PC-3 (cell line): ENCODE measurements around the gene TMEM42. TPM values are rescaled to one million over a fixed set of nuclear protein-coding genes. Genes with fewer than 3 reads are reported as not detected.

Experiments used
- ATAC-seq: fragments of 200-7000 bp; cut with Tn5 transposase; 2 replicates; pipeline ENCODE4 v1.9.1; 2020; ENCODE audit warnings: mild to moderate bottlenecking, moderate library complexity
- BruUV-seq: library from RNA; stranded (reverse); fragments of 400-500 nt; replicated peaks from 2 replicates; lab custom pipeline; 2021; lab: Mats Ljungman, UMichigan
- CTCF ChIA-PET: fragments of 300-600 bp; sonication (Branson Sonifier 250); formaldehyde crosslinking; loops from one replicate; lab custom pipeline; 2022; ENCODE audit warnings: antibody characterized with exemption; lab: Charles Lee
- POLR2A ChIA-PET: fragments of 300-600 bp; sonication (Branson Sonifier 250); formaldehyde crosslinking; loops from one replicate; lab custom pipeline; 2022; ENCODE audit warnings: antibody characterized with exemption; ENCODE audit not compliant: unreplicated experiment; lab: Charles Lee
- DNase-seq: peaks from one replicate; pipeline ENCODE4 v3.0.0-alpha.2; 2015
- H2AFZ ChIP-seq: fragments of 300-600 bp; sonication (generic); 2 replicates; pipeline ENCODE4 v1.6.0; 2016; ENCODE audit warnings: antibody characterized with exemption, low read length
- H3F3A ChIP-seq: fragments of 300-600 bp; sonication (generic); one replicate; pipeline ENCODE4 v1.6.0; 2017; ENCODE audit warnings: antibody characterized with exemption, low read length, control low read depth, mild to moderate bottlenecking; ENCODE audit not compliant: unreplicated experiment
- H3K27ac ChIP-seq: fragments of 300-600 bp; sonication (generic); 2 replicates; pipeline ENCODE4 v1.5.1; 2016; ENCODE audit warnings: mild to moderate bottlenecking, low read length
- H3K27me3 ChIP-seq: fragments of 300-600 bp; sonication (generic); 2 replicates; pipeline ENCODE4 v1.6.1; 2016; ENCODE audit warnings: low read length, mixed read lengths
- H3K36me3 ChIP-seq: fragments of 300-600 bp; sonication (generic); 2 replicates; pipeline ENCODE4 v1.6.1; 2016; ENCODE audit warnings: low read depth, mixed run types, low read length, mixed read lengths
- H3K4me1 ChIP-seq: fragments of 300-600 bp; sonication (generic); 2 replicates; pipeline ENCODE4 v1.5.1; 2016; ENCODE audit warnings: low read length; ENCODE audit not compliant: insufficient read depth
- H3K4me2 ChIP-seq: fragments of 300-600 bp; sonication (generic); 2 replicates; pipeline ENCODE4 v1.6.0; 2016; ENCODE audit warnings: low read length
- H3K4me3 ChIP-seq: fragments of 300-600 bp; sonication (generic); 2 replicates; pipeline ENCODE4 v1.5.1; 2016; ENCODE audit warnings: mild to moderate bottlenecking, low read length, mixed read lengths
- H3K79me2 ChIP-seq: fragments of 300-600 bp; sonication (generic); 2 replicates; pipeline ENCODE4 v1.6.1; 2017; ENCODE audit warnings: low read length, mixed read lengths
- H3K9ac ChIP-seq: fragments of 300-600 bp; sonication (generic); 2 replicates; pipeline ENCODE4 v1.6.0; 2016; ENCODE audit warnings: mild to moderate bottlenecking, low read length
- H3K9me2 ChIP-seq: fragments of 300-600 bp; sonication (generic); replicated peaks from 2 replicates; pipeline ENCODE4 v1.6.1; 2016; ENCODE audit warnings: mixed run types, low read length, mixed read lengths
- H3K9me3 ChIP-seq: fragments of 300-600 bp; sonication (generic); 2 replicates; pipeline ENCODE4 v1.6.1; 2016; ENCODE audit warnings: low read length, mixed read lengths
- H4K20me1 ChIP-seq: fragments of 300-600 bp; sonication (generic); 2 replicates; pipeline ENCODE4 v1.6.1; 2016; ENCODE audit warnings: low read length, mixed read lengths
- CTCF ChIP-seq: fragments of 300-600 bp; sonication (generic); conservative IDR thresholded peaks from 2 replicates; pipeline ENCODE4 v1.5.1; 2017; ENCODE audit warnings: antibody characterized with exemption, low read depth, mild to moderate bottlenecking, low read length
- EZH2 ChIP-seq: fragments of 300-600 bp; sonication (generic); IDR thresholded peaks from one replicate; pipeline ENCODE4 v1.6.1; 2017; ENCODE audit warnings: antibody characterized with exemption, mild to moderate bottlenecking, low read length; ENCODE audit not compliant: unreplicated experiment
- EZH2phosphoT487 ChIP-seq: fragments of 300-600 bp; sonication (generic); IDR thresholded peaks from 2 replicates; pipeline ENCODE4 v1.6.1; 2018; ENCODE audit warnings: mild to moderate bottlenecking, antibody characterized with exemption, low read length, borderline replicate concordance
- intact Hi-C: fragments of 100-400 bp; cut with micrococcal nuclease; formaldehyde crosslinking; loops from 2 replicates; pipeline ENCODE4 v1.9.0; 2023
- total RNA-seq: library from RNA; depleted of rRNA; stranded (reverse); fragments of >200 nt; gene quantifications from 2 replicates; pipeline ENCODE4 v1.2.3, GENCODE V29; 2014

Gene TMEM42
- total RNA-seq, 1 experiment from 2014 or later = 10.2 TPM

- Histone ChIP-seq H3K27ac (no peak overlapping the region), H3K27me3 (no peaks in the 10 kb centered on the region), H4K20me1 (no peaks in the 10 kb centered on the region), H3K4me1 (no peaks in the 10 kb centered on the region), H3K9me3 (no peaks in the 10 kb centered on the region), H3K4me3 (no peak overlapping the region), H3K4me2 (no peak overlapping the region), H3K79me2 (no peaks in the 10 kb centered on the region), H3F3A (no peaks in the 10 kb centered on the region), H3K9me2 (no peaks in the 10 kb centered on the region), H3K9ac (no peak overlapping the region), H3K36me3 (peaks cover 73% of the 10 kb centered on the region), H2AFZ (no peak overlapping the region)
- intact Hi-C loops = no loop called here
- BruUV-seq = no TSS peak
- TF ChIP-seq EZH2phosphoT487 (no peak), EZH2 (no peak), CTCF (no peak)
- CTCF ChIA-PET = no interaction called here
- no peak for ATAC-seq
- DNase-seq = no peak
- POLR2A ChIA-PET = no interaction called here
These were observed 29.7 kb upstream of the TMEM42 start for GRCh38 chr3:44832032-44832431.

DNA sequence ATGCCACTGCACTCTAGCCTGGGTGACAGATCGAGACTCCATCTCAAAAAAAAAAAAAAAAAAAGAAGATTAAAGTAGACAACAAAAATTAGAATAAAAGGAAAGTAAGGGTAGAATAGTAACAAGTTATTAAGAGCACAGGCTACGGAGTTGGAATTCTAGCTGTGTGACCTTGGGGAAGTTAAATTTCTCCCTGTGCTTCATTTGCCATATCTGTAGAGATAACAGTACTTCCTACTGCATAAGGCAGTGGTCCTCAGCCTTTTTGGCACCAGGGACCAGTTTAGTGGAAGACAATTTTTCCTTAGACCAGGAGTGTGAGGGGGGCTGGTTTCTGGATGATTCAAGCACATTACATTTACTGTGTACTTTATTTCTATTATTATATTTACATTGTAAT, 28.7 kb upstream of the TMEM42 start:
- no peak overlapping the region for H3K27ac ChIP-seq
- H3K9ac ChIP-seq = no peak overlapping the region
- H4K20me1 ChIP-seq = no peaks in the 10 kb centered on the region
- no peaks in the 10 kb centered on the region for H3F3A ChIP-seq
- H3K9me2 ChIP-seq = no peaks in the 10 kb centered on the region
- no peak for ATAC-seq
- ChIA-PET POLR2A (no interaction called here), CTCF (no interaction called here)
- no peaks in the 10 kb centered on the region for H3K9me3 ChIP-seq
- H3K36me3 ChIP-seq = peaks cover 76% of the 10 kb centered on the region
- H3K4me1 ChIP-seq = no peaks in the 10 kb centered on the region
- DNase-seq = no peak
- no peaks in the 10 kb centered on the region for H3K27me3 ChIP-seq
- no peaks in the 10 kb centered on the region for H3K79me2 ChIP-seq
- intact Hi-C loops = no loop called here
- no TSS peak for BruUV-seq
- H3K4me3 ChIP-seq = no peak overlapping the region
- no peak overlapping the region for H3K4me2 ChIP-seq
- H2AFZ ChIP-seq = no peak overlapping the region
- TF ChIP-seq EZH2phosphoT487 (no peak), CTCF (no peak), EZH2 (no peak)

DNA sequence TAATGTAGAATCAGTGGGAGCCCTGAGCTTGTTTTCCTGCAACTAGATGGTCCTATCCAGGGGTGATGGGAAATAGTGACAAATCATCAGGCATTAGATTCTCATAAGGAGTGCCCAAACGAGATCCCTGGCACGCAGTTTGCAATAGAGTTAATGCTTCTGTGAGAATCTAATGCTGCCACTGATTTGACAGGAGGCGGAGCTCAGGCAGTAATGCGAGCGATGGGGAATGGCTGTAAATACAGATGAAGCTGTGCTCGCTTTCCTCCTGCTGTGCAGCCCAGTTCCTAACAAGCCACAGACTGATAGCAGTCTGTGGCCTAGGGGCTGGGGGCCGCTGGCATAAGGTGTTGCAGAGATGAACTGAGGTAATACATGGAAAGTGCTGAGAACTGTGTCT, 28.3 kb upstream of the TMEM42 start:
- Histone ChIP-seq H2AFZ (no peak overlapping the region), H3K27ac (no peak overlapping the region), H3K36me3 (peaks cover 76% of the 10 kb centered on the region), H3F3A (no peaks in the 10 kb centered on the region), H3K9ac (no peak overlapping the region), H3K79me2 (no peaks in the 10 kb centered on the region), H3K4me1 (no peaks in the 10 kb centered on the region), H3K27me3 (no peaks in the 10 kb centered on the region), H4K20me1 (no peaks in the 10 kb centered on the region), H3K9me3 (no peaks in the 10 kb centered on the region), H3K4me3 (no peak overlapping the region), H3K9me2 (no peaks in the 10 kb centered on the region), H3K4me2 (no peak overlapping the region)
- intact Hi-C loops = no loop called here
- CTCF ChIA-PET = no interaction called here
- no peak for ATAC-seq
- POLR2A ChIA-PET = interaction anchor here (1.0 kb wide), 1 partner anchor 144 kb away, joined by 5 read pairs; no protein-coding TSS in a partner anchor
- TF ChIP-seq EZH2phosphoT487 = no peak
- no peak for TF ChIP-seq EZH2
- TF ChIP-seq CTCF = no peak
- BruUV-seq = no TSS peak
- DNase-seq = no peak
